ENCODE measurements around the gene ZFYVE16. TPM values are rescaled to one million over a fixed set of nuclear protein-coding genes. Genes with fewer than 3 reads are reported as not detected.
"Not testable (repeated sequence)": the region's sequence is repeated elsewhere in the genome, so short reads cannot be mapped to it uniquely, and the experiment has no call there.

ZFYVE16 gene
- total RNA-seq, 2 experiments from 2014 or later = 12.1 to 15.7 TPM

- POLR2A ChIA-PET = no interaction called here
- CTCF ChIA-PET = interaction anchor here (0.6 to 2.9 kb wide), 8 partner anchors 22 to 715 kb away, joined by 3 to 17 read pairs (median 4); no protein-coding TSS in a partner anchor
- H3K9me3 Mint-ChIP-seq = peaks cover 13% of the 10 kb centered on the region
- H3K36me3 Mint-ChIP-seq = peaks cover 9% of the 10 kb centered on the region
- intact Hi-C loops (cut with micrococcal nuclease) = no loop called here
- no peaks in the 10 kb centered on the region for H3K4me1 Mint-ChIP-seq (ENCODE audit: low read depth)
- no peak overlapping the region for H3K4me3 Mint-ChIP-seq
- H3K27ac Mint-ChIP-seq = no peak overlapping the region
- H3K27me3 Mint-ChIP-seq = no peaks in the 10 kb centered on the region
- DNase-seq = no peak
Observed at GRCh38 chr5:80480354-80480753, 72.5 kb downstream of the ZFYVE16 start.

- Mint-ChIP-seq H3K4me1 (ENCODE audit: low read depth) (no peaks in the 10 kb centered on the region), H3K4me3 (no peak overlapping the region), H3K27me3 (no peaks in the 10 kb centered on the region), H3K36me3 (peaks cover 9% of the 10 kb centered on the region), H3K9me3 (peaks cover 13% of the 10 kb centered on the region), H3K27ac (peak overlapping the region; percentile 25)
- CTCF ChIA-PET = interaction anchor here (0.6 to 2.9 kb wide), 19 partner anchors 12 to 714 kb away, joined by 3 to 17 read pairs (median 3); no protein-coding TSS in a partner anchor
- POLR2A ChIA-PET = no interaction called here
- peak; percentile 48 for DNase-seq
- intact Hi-C loops (cut with micrococcal nuclease) = loop anchor here (1.0 kb wide), 2 partner anchors 135 to 191 kb away; no protein-coding TSS in a partner anchor
Observed at GRCh38 chr5:80481019-80481893, 73.4 kb downstream of the ZFYVE16 start.

GRCh38 chr5:80482578-80482977, 74.7 kb downstream of the ZFYVE16 start:
- Mint-ChIP-seq H3K9me3 (peaks cover 13% of the 10 kb centered on the region), H3K27ac (no peak overlapping the region), H3K4me1 (ENCODE audit: low read depth) (peaks cover 7% of the 10 kb centered on the region), H3K27me3 (peaks cover 4% of the 10 kb centered on the region), H3K4me3 (no peak overlapping the region), H3K36me3 (peaks cover 9% of the 10 kb centered on the region)
- POLR2A ChIA-PET = no interaction called here
- DNase-seq = no peak
- intact Hi-C loops (cut with micrococcal nuclease) = no loop called here
- CTCF ChIA-PET = interaction anchor here (0.7 to 2.9 kb wide), 2 partner anchors 36 to 190 kb away, joined by 3 to 17 read pairs; no protein-coding TSS in a partner anchor

- H3K9me3 Mint-ChIP-seq = peaks cover 13% of the 10 kb centered on the region
- H3K27ac Mint-ChIP-seq = no peak overlapping the region
- CTCF ChIA-PET = no interaction called here
Observed at GRCh38 chr5:80483636-80484232, 75.9 kb downstream of the ZFYVE16 start.

DNA sequence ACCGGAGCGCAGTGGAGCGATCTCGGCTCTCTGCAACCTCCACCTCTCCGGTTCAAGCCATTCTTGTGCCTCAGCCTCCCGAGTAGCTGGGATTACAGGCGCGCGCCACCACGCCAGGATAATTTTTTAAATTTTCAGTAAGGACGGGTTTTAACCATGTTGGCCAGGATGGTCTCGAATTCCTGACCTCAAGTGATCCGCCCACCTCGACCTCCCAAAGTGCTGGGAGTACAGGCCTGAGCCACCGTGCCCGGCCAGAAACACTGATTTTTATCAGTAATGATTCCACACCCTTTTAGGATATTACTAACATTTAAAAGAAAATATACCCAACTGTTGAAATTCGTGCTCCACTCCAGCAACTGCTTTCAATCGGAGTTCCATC, 79.6 kb downstream of the ZFYVE16 start:
- peaks cover 11% of the 10 kb centered on the region for H3K4me1 Mint-ChIP-seq (ENCODE audit: low read depth)
- peaks cover 7% of the 10 kb centered on the region for H3K27me3 Mint-ChIP-seq
- POLR2A ChIA-PET = no interaction called here
- peaks cover under 1% of the 10 kb centered on the region for H3K36me3 Mint-ChIP-seq
- intact Hi-C loops (cut with micrococcal nuclease) = loop anchor here (5.0 kb wide), 2 partner anchors 80 to 170 kb away; partner anchors contain the start of gene ZFYVE16
- CTCF ChIA-PET = interaction anchor here (2.2 kb wide), 1 partner anchor 185 kb away, joined by 7 read pairs; no protein-coding TSS in a partner anchor
- peak overlapping the region; percentile 72 for H3K4me3 Mint-ChIP-seq
- peaks cover 6% of the 10 kb centered on the region for H3K9me3 Mint-ChIP-seq
- DNase-seq = no peak
- H3K27ac Mint-ChIP-seq = no peak overlapping the region

More at GRCh38 chr5:80483636-80484232, 75.9 kb downstream of the ZFYVE16 start:
- peaks cover 11% of the 10 kb centered on the region for H3K4me1 Mint-ChIP-seq (ENCODE audit: low read depth)
- H3K27me3 Mint-ChIP-seq = peaks cover 4% of the 10 kb centered on the region
- intact Hi-C loops (cut with micrococcal nuclease) = no loop called here
- POLR2A ChIA-PET = no interaction called here
- H3K36me3 Mint-ChIP-seq = peaks cover 9% of the 10 kb centered on the region
- no peak overlapping the region for H3K4me3 Mint-ChIP-seq
- DNase-seq = no peak

DNA sequence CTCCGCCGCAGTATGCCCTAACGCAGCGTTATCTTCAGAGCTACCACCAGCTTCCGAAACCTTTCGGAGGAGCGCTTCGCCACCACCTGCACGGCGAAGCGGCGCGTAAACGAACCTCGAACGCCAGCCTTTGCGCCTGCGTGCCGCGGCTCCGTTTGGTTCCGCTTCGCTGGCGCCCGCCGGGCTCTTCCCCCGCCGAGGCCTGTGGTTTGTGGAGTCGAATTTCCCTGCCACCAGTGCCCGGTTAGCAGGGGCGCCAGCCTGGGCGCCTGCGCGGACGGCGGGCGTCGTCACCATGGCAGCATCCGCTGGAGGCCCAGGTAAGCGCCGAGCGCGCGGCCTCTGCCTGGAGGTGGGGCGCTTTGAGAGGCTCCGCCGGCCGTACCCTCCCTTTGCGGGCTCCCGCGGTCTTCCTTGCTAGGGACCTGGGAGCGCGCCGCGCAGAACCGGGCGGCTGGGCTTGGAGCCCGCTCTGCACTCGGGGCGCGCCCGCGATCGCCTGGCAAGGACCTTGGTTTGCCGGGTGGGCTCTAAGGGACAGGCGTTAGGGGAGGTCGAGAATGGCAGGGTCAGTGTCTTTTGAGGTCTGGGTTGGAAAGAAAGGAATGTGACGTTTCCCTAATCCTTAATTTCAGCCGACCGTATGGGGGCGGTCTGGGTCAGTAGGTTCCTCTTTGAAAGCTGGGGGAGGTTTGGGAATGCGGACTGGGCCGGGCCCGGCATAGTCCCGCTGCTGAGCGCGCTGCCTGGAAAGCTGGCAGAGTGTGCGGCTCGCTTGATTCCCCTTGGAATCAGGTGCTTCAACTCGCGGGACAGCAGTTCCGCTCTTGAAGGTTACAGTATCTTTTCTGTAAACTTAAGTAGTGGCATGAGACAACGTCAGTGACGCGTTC, 80.2 kb downstream of the ZFYVE16 start, which contains the start of gene FAM151B:
FAM151B (plus strand) TSS at position 272 of the 893 bp plus-strand sequence; CDS start at position 296, 24 bp downstream.
- POLR2A ChIA-PET = no interaction called here
- Mint-ChIP-seq H3K4me3 (peak within 1 kb of the TSS; percentile 72), H3K9me3 (peaks cover 2% of the 10 kb centered on the region), H3K4me1 (ENCODE audit: low read depth) (peaks cover 11% of the 10 kb centered on the region), H3K36me3 (no peaks in the 10 kb centered on the region), H3K27ac (no peak within 1 kb of the TSS), H3K27me3 (peaks cover 7% of the 10 kb centered on the region)
- DNase-seq = peak; percentile 85
- intact Hi-C loops (cut with micrococcal nuclease) = loop anchor here (5.0 kb wide), 2 partner anchors 81 to 169 kb away; partner anchors contain the start of gene ZFYVE16
- CTCF ChIA-PET = interaction anchor here (2.2 kb wide), 1 partner anchor 184 kb away, joined by 7 read pairs; no protein-coding TSS in a partner anchor

GRCh38 chr5:80491296-80491695, 83.4 kb downstream of the ZFYVE16 start:
- no peak overlapping the region for H3K27ac Mint-ChIP-seq
- no peaks in the 10 kb centered on the region for H3K36me3 Mint-ChIP-seq
- ChIA-PET CTCF (interaction anchor here (0.6 kb wide), 1 partner anchor 262 kb away, joined by 3 read pairs; no protein-coding TSS in a partner anchor), POLR2A (no interaction called here)
- no peak for DNase-seq
- H3K4me1 Mint-ChIP-seq (ENCODE audit: low read depth) = peaks cover 11% of the 10 kb centered on the region
- H3K4me3 Mint-ChIP-seq = no peak overlapping the region
- intact Hi-C loops (cut with micrococcal nuclease) = no loop called here
- no peaks in the 10 kb centered on the region for H3K9me3 Mint-ChIP-seq
- peaks cover 7% of the 10 kb centered on the region for H3K27me3 Mint-ChIP-seq

GRCh38 chr5:80492741-80493140, 84.9 kb downstream of the ZFYVE16 start:
- intact Hi-C loops (cut with micrococcal nuclease) = no loop called here
- no peak overlapping the region for H3K4me3 Mint-ChIP-seq
- no peaks in the 10 kb centered on the region for H3K9me3 Mint-ChIP-seq
- DNase-seq = no peak
- peaks cover 3% of the 10 kb centered on the region for H3K4me1 Mint-ChIP-seq (ENCODE audit: low read depth)
- H3K27ac Mint-ChIP-seq = no peak overlapping the region
- CTCF ChIA-PET = no interaction called here
- POLR2A ChIA-PET = no interaction called here
- peaks cover 3% of the 10 kb centered on the region for H3K27me3 Mint-ChIP-seq
- no peaks in the 10 kb centered on the region for H3K36me3 Mint-ChIP-seq

DNA sequence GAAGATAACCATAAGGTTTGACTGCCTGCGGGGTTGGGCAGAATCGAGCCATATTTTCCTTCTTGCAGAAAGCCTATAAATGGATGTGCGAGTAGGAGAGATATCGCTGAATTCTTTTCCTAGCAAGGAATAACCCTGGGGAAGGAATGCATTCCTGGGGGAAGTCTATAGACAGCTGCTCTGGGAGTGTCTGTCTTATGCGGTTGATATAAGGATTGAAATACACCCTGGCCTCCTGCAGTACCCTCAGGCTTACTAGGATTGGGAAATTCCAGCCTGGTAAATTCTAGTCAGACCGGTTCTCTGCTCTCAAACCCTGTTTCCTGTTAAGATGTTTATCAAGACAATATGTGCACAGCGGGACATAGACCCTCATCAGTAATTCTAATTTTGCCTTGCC, 85.6 kb downstream of the ZFYVE16 start:
- POLR2A ChIA-PET = not testable (repeated sequence)

GRCh38 chr5:80495891-80496290, 88.0 kb downstream of the ZFYVE16 start:
- Mint-ChIP-seq H3K36me3 (no peaks in the 10 kb centered on the region), H3K27me3 (no peaks in the 10 kb centered on the region), H3K4me3 (no peak overlapping the region), H3K9me3 (no peaks in the 10 kb centered on the region), H3K27ac (no peak overlapping the region), H3K4me1 (ENCODE audit: low read depth) (no peaks in the 10 kb centered on the region)
- no peak for DNase-seq
- ChIA-PET POLR2A (no interaction called here), CTCF (no interaction called here)
- intact Hi-C loops (cut with micrococcal nuclease) = no loop called here

More for the DNA sequence above, 85.6 kb downstream of the ZFYVE16 start:
- H3K4me1 Mint-ChIP-seq (ENCODE audit: low read depth); H3K27ac Mint-ChIP-seq; H3K9me3 Mint-ChIP-seq; H3K27me3 Mint-ChIP-seq; intact Hi-C loops (cut with micrococcal nuclease); H3K36me3 Mint-ChIP-seq; H3K4me3 Mint-ChIP-seq; DNase-seq; CTCF ChIA-PET: not testable (repeated sequence)

DNA sequence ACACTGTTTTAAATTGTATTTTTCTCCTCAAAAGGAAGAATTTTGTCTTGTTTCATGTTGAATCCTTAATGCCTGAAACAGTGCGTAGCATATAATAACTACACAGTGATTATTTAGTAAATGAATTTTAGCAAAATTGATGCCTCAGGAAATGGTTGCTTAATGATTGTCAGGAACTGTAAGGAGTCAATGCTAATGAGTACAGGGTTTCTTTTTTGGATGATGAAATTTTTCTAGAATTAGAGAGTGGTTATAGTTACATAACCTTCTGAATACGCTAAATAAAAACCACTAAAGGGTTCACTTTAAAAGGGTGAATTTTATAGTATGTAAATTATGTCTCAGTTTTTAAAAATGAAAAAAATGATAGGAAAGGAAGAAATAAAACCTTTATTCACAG, 94.9 kb downstream of the ZFYVE16 start:
- Mint-ChIP-seq H3K4me3 (no peak overlapping the region), H3K9me3 (no peaks in the 10 kb centered on the region), H3K4me1 (ENCODE audit: low read depth) (peaks cover 8% of the 10 kb centered on the region), H3K27ac (no peak overlapping the region), H3K36me3 (no peaks in the 10 kb centered on the region), H3K27me3 (no peaks in the 10 kb centered on the region)
- DNase-seq = no peak
- intact Hi-C loops (cut with micrococcal nuclease) = no loop called here
- ChIA-PET POLR2A (no interaction called here), CTCF (no interaction called here)

Data from activated CD4-positive, alpha-beta memory T cell treated with anti-CD3 and anti-CD28 coated beads for 36 hours (primary cell).